Osteoblast (primary cell): Measurements from ENCODE around the gene LHX2. TPM values are rescaled to one million over a fixed set of nuclear protein-coding genes. Genes with fewer than 3 reads are reported as not detected.

Experiments used
- DNase-seq: peaks from one replicate; pipeline ENCODE4 v3.0.0; 2011; ENCODE audit warnings: low spot score, mixed read lengths; ENCODE audit not compliant: insufficient read length; ENCODE audit errors: missing footprints
- H2AFZ ChIP-seq: 2 replicates; pipeline ENCODE4 v1.6.0; 2011; ENCODE audit warnings: mild to moderate bottlenecking, low read length
- H3K27ac ChIP-seq: 2 replicates; pipeline ENCODE4 v1.5.1; 2011; ENCODE audit warnings: mild to moderate bottlenecking, low read depth, low read length, moderate library complexity
- H3K27me3 ChIP-seq: 2 replicates; pipeline ENCODE4 v1.6.0; 2012; ENCODE audit warnings: mild to moderate bottlenecking, control low read depth, inconsistent platforms, low read length, moderate library complexity; ENCODE audit not compliant: insufficient read depth
- H3K36me3 ChIP-seq: 2 replicates; pipeline ENCODE4 v1.5.1; 2011; ENCODE audit warnings: mild to moderate bottlenecking, low read length, control low read depth, moderate library complexity; ENCODE audit not compliant: insufficient read depth
- H3K4me1 ChIP-seq: 2 replicates; pipeline ENCODE4 v1.5.1; 2011; ENCODE audit warnings: mild to moderate bottlenecking, low read length, control low read depth, moderate library complexity; ENCODE audit not compliant: insufficient read depth
- H3K4me2 ChIP-seq: 2 replicates; pipeline ENCODE4 v1.6.0; 2011; ENCODE audit warnings: mild to moderate bottlenecking, low read length; ENCODE audit not compliant: insufficient read depth
- H3K4me3 ChIP-seq: fragments of 200-600 bp; sonication (generic); 3 replicates; pipeline ENCODE4 v1.5.1; 2012; ENCODE audit warnings: mild to moderate bottlenecking, low read length, inconsistent platforms; ENCODE audit not compliant: insufficient read depth
- H3K79me2 ChIP-seq: 2 replicates; pipeline ENCODE4 v1.6.0; 2012; ENCODE audit warnings: mild to moderate bottlenecking, low read length, control low read depth, inconsistent platforms; ENCODE audit not compliant: insufficient read depth
- H3K9me3 ChIP-seq: 2 replicates; pipeline ENCODE4 v1.5.1; 2011; ENCODE audit warnings: low read depth, low read length, control low read depth
- H4K20me1 ChIP-seq: 2 replicates; pipeline ENCODE4 v1.6.0; 2012; ENCODE audit warnings: mild to moderate bottlenecking, low read length, control low read depth; ENCODE audit not compliant: insufficient read depth
- CTCF ChIP-seq: IDR thresholded peaks from 2 replicates; pipeline ENCODE4 v1.5.1; 2011; ENCODE audit warnings: mild to moderate bottlenecking, low read depth, low read length, moderate library complexity; ENCODE audit errors: extremely low read depth
- total RNA-seq: library from RNA; depleted of rRNA; stranded (reverse); fragments of >200 nt; gene quantifications from 2 replicates; pipeline ENCODE4 v1.2.3, GENCODE V29; 2012

LHX2 gene
- total RNA-seq, 1 donor = not detected

- no peak for TF ChIP-seq CTCF
- H3K4me2 ChIP-seq = no peak overlapping the region
- no peak overlapping the region for H3K4me3 ChIP-seq
- no peak overlapping the region for H2AFZ ChIP-seq
- H3K27me3 ChIP-seq = peaks cover 93% of the 10 kb centered on the region
- no peaks in the 10 kb centered on the region for H3K79me2 ChIP-seq
- no peaks in the 10 kb centered on the region for H3K36me3 ChIP-seq
- H3K27ac ChIP-seq = no peak overlapping the region
- no peaks in the 10 kb centered on the region for H4K20me1 ChIP-seq
- H3K4me1 ChIP-seq = no peaks in the 10 kb centered on the region
- no peaks in the 10 kb centered on the region for H3K9me3 ChIP-seq
- DNase-seq = no peak
Measured at GRCh38 chr9:124001458-124001799, 10.1 kb upstream of the LHX2 start.

- Histone ChIP-seq H3K4me1 (no peaks in the 10 kb centered on the region), H3K27me3 (peaks cover 93% of the 10 kb centered on the region), H2AFZ (no peak overlapping the region), H3K27ac (no peak overlapping the region), H3K79me2 (no peaks in the 10 kb centered on the region), H3K4me2 (no peak overlapping the region), H3K36me3 (no peaks in the 10 kb centered on the region), H3K9me3 (no peaks in the 10 kb centered on the region), H4K20me1 (no peaks in the 10 kb centered on the region), H3K4me3 (no peak overlapping the region)
- TF ChIP-seq CTCF = no peak
- no peak for DNase-seq
Measured at GRCh38 chr9:124001866-124002525, 9.6 kb upstream of the LHX2 start.

GRCh38 chr9:124003636-124004349 is 7.8 kb upstream of the LHX2 start:
- H3K79me2 ChIP-seq = no peaks in the 10 kb centered on the region
- DNase-seq = no peak
- H3K36me3 ChIP-seq = no peaks in the 10 kb centered on the region
- no peaks in the 10 kb centered on the region for H4K20me1 ChIP-seq
- no peaks in the 10 kb centered on the region for H3K9me3 ChIP-seq
- no peak overlapping the region for H3K4me3 ChIP-seq
- no peak overlapping the region for H2AFZ ChIP-seq
- H3K27me3 ChIP-seq = peaks cover 93% of the 10 kb centered on the region
- H3K27ac ChIP-seq = no peak overlapping the region
- no peak for TF ChIP-seq CTCF
- H3K4me1 ChIP-seq = no peaks in the 10 kb centered on the region
- no peak overlapping the region for H3K4me2 ChIP-seq

- Histone ChIP-seq H3K79me2 (no peaks in the 10 kb centered on the region), H2AFZ (no peak overlapping the region), H3K4me1 (no peaks in the 10 kb centered on the region), H3K27me3 (peaks cover 96% of the 10 kb centered on the region), H3K36me3 (no peaks in the 10 kb centered on the region), H3K4me2 (no peak overlapping the region), H4K20me1 (no peaks in the 10 kb centered on the region), H3K4me3 (no peak overlapping the region), H3K9me3 (no peaks in the 10 kb centered on the region), H3K27ac (no peak overlapping the region)
- DNase-seq = no peak
- TF ChIP-seq CTCF = no peak
Measured at GRCh38 chr9:124004593-124004992, 7.0 kb upstream of the LHX2 start.
